A673 (cell line): ENCODE data around the gene LSM2.

Experiments used
- CTCF ChIP-seq: fragments of 300-800, 200-600 bp; sonication (generic); conservative IDR thresholded peaks from 2 replicates; pipeline ENCODE4 v1.5.1; 2017; ENCODE audit warnings: low read depth, mild to moderate bottlenecking, antibody characterized with exemption, low read length, moderate library complexity, mixed read lengths
- EZH2 ChIP-seq: fragments of 200-600 bp; sonication (generic); IDR thresholded peaks from 2 replicates; pipeline ENCODE4 v1.6.1; 2017; ENCODE audit warnings: borderline replicate concordance, low read depth, mild to moderate bottlenecking, mixed read lengths, antibody characterized with exemption, low read length; ENCODE audit not compliant: poor library complexity, severe bottlenecking

- no peak for TF ChIP-seq CTCF
- TF ChIP-seq EZH2: no peak
Observed at GRCh38 chr6:31780507-31781243, 26.1 kb downstream of the LSM2 start.
